GM10266 (cell line): ENCODE data around the gene WDR5.

Experiments
- DNase-seq: peaks from one replicate; pipeline ENCODE4 v3.0.0; 2012; ENCODE audit errors: extremely low spot score
- TF ChIP-seq, protein P1 (sequence below): IDR thresholded peaks from 2 replicates; pipeline ENCODE4 v1.5.1; 2012; ENCODE audit warnings: mild to moderate bottlenecking, low read depth; ENCODE audit not compliant: control insufficient read depth, insufficient read depth; ENCODE audit errors: missing control alignments

The WDR5 gene

DNA sequence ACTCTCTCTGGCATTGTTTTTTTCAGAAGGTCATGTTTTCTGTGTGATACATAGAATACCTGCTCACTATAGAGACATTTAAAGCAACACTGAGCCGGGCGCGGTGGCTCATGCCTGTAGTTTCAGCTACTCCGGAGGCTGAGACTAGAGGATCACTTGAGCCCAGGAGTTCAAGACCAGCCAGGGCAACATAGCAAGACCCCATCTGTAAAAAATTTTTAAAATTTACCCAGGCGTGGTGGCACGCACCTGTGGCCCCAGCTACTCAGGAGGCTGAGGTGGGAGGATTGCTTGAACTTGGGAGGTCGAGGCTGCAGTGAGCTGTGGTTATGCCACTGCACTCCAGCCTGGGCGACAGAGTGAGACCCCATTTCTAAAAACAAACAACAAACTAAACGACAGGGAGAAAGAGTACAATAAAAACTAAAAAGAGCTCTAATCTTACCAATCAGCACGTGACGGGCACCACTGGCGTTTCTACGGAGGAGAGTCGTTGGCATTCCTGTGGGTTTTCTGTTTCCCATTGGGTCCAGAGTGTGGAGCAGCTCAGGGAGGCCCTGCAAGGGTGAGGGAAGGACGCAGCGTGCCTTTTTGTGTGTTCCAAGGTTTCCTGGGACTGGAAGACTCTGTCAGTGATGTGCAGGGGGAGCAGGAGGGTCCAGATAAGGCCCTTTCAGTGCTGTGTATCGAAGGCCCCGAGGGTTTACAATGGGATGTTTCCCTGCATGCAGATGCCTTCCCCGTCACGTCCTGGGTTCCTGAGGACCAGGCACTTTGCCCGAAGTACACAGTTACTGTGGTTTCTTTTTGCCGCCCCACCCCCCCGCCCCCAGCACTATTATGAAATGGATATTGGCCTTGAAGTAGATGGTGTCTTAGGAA, 35.7 kb downstream of the WDR5 start:
- DNase-seq = no peak
- TF ChIP-seq, protein P1, sequence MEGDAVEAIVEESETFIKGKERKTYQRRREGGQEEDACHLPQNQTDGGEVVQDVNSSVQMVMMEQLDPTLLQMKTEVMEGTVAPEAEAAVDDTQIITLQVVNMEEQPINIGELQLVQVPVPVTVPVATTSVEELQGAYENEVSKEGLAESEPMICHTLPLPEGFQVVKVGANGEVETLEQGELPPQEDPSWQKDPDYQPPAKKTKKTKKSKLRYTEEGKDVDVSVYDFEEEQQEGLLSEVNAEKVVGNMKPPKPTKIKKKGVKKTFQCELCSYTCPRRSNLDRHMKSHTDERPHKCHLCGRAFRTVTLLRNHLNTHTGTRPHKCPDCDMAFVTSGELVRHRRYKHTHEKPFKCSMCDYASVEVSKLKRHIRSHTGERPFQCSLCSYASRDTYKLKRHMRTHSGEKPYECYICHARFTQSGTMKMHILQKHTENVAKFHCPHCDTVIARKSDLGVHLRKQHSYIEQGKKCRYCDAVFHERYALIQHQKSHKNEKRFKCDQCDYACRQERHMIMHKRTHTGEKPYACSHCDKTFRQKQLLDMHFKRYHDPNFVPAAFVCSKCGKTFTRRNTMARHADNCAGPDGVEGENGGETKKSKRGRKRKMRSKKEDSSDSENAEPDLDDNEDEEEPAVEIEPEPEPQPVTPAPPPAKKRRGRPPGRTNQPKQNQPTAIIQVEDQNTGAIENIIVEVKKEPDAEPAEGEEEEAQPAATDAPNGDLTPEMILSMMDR = no peak

GRCh38 chr9:134172198-134173126, 36.6 kb downstream of the WDR5 start:
- TF ChIP-seq, protein P1 = no peak
- DNase-seq = no peak

GRCh38 chr9:134173127-134174072, 37.5 kb downstream of the WDR5 start:
- TF ChIP-seq, protein P1 = no peak
- DNase-seq = no peak

DNA sequence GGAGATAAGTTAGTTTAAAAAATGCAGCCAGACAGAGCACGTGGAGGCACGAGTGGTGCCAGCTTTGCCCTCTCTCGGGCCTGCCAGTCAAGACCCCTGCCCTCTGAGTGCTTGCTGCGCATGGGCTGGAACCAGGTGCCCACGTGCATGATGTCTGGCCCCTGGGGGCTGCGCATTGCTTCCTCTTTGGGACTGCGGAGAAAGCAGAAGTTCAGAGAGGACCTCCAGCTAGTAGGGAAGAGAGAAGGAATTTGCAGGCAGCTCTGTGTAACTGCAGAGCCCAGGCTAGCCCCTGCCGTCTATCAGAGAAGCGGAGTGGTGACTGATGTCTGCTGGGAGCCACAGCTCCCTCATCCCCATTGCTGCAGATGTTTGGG, 38.2 kb downstream of the WDR5 start:
- TF ChIP-seq, protein P1 = no peak
- no peak for DNase-seq

DNA sequence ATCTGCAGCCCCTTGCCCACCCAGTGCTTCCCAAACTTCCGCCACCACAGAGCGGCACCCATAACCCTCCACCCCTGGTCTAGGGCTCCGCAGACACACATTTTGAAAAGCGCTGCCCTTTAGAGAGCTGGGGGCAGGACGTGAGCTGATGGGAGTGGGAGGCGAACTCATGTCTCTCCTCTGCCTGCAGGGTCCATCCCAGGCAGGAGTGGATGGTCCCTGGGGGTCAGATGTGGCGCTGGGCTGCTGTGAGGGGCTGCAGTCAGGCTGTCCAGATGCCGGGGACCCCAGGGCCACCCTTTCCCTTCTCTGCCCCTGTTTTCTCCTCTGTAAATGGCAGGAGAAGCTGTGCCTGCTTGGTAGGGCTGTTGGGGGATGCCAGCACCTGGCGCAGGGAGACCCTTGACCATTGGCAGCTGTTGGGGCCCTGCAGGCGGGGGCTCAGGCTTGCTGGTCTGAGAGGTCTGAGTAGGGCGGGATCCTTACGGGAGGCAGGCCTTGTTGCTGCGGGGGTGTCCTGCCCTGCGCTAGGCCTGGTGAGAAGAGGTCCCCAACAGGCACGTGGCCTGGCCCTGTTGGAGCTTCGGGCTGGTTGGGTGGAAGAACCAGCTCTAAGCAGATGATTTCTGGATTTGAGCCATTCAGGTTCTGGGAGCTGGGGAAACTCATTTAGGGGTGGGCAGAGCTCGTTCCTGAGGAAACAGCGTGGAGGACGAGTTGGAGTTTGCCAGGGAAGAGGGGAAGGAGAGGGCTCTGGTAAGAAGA, 38.8 kb downstream of the WDR5 start:
- DNase-seq = no peak
- TF ChIP-seq, protein P1 = no peak

- DNase-seq = no peak
- TF ChIP-seq, protein P1 = no peak
Observed at GRCh38 chr9:134175291-134175807, 39.5 kb downstream of the WDR5 start.
